ENCODE results near the gene GPR22.

DNA sequence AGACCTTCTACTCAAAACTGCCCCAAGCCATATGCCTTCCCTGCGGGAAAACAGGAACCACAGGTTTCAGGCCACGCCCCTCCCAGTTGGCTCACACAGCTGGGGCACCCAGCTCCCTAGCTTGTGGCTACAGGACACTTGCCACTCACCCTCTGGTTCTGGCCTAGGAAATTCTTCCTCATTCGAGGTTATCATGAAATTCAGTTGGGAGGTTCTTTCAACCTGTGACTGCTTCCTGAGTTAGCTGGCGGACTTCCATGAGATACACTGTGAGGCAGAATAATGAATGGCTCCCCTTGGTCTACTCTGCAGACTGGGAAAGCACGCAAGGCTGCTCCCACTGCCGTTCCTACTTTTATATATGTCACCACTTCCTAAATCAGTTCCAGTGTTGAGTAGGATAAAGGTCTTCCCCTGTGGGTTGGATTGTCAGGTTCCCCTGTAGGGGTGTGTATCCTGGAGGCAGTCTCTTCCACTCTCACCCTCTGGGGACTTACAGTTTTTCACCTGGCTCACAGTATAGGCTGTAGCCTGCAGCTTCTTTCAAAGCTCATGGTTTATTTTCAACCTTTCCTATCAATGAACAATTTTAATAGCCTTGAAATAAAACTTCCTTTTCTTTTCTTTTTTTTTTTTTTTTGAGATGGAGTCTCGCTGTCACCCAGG, 37.0 kb downstream of the GPR22 start:
- TF ChIP-seq, protein P1, sequence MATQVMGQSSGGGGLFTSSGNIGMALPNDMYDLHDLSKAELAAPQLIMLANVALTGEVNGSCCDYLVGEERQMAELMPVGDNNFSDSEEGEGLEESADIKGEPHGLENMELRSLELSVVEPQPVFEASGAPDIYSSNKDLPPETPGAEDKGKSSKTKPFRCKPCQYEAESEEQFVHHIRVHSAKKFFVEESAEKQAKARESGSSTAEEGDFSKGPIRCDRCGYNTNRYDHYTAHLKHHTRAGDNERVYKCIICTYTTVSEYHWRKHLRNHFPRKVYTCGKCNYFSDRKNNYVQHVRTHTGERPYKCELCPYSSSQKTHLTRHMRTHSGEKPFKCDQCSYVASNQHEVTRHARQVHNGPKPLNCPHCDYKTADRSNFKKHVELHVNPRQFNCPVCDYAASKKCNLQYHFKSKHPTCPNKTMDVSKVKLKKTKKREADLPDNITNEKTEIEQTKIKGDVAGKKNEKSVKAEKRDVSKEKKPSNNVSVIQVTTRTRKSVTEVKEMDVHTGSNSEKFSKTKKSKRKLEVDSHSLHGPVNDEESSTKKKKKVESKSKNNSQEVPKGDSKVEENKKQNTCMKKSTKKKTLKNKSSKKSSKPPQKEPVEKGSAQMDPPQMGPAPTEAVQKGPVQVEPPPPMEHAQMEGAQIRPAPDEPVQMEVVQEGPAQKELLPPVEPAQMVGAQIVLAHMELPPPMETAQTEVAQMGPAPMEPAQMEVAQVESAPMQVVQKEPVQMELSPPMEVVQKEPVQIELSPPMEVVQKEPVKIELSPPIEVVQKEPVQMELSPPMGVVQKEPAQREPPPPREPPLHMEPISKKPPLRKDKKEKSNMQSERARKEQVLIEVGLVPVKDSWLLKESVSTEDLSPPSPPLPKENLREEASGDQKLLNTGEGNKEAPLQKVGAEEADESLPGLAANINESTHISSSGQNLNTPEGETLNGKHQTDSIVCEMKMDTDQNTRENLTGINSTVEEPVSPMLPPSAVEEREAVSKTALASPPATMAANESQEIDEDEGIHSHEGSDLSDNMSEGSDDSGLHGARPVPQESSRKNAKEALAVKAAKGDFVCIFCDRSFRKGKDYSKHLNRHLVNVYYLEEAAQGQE (IDR thresholded peaks at IDR 0.05; ENCODE audit: insufficient read depth in 1 of 2, low read depth in 2 of 2, low read length in 1 of 2): no peak
- TF ChIP-seq, protein P2, sequence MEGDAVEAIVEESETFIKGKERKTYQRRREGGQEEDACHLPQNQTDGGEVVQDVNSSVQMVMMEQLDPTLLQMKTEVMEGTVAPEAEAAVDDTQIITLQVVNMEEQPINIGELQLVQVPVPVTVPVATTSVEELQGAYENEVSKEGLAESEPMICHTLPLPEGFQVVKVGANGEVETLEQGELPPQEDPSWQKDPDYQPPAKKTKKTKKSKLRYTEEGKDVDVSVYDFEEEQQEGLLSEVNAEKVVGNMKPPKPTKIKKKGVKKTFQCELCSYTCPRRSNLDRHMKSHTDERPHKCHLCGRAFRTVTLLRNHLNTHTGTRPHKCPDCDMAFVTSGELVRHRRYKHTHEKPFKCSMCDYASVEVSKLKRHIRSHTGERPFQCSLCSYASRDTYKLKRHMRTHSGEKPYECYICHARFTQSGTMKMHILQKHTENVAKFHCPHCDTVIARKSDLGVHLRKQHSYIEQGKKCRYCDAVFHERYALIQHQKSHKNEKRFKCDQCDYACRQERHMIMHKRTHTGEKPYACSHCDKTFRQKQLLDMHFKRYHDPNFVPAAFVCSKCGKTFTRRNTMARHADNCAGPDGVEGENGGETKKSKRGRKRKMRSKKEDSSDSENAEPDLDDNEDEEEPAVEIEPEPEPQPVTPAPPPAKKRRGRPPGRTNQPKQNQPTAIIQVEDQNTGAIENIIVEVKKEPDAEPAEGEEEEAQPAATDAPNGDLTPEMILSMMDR (IDR thresholded peaks at IDR 0.05): no peak
- TF ChIP-seq POLR2AphosphoS5 (IDR thresholded peaks at IDR 0.05; ENCODE audit: low read depth, low read length): no peak

Measured in Panc1 (cell line).